OCI-LY1 (cell line): ENCODE results near the gene BTN3A1.

ENCODE experiments used
- H2AFZ ChIP-seq: fragments of 200-600 bp; sonication (generic), shearing (Covaris generic); 2 replicates; pipeline ENCODE4 v1.6.0; 2014; ENCODE audit warnings: antibody characterized with exemption, mild to moderate bottlenecking, low read length
- H3F3A ChIP-seq: fragments of 200-600 bp; sonication (generic), shearing (Covaris generic); 2 replicates; pipeline ENCODE4 v1.6.0; 2014; ENCODE audit warnings: mild to moderate bottlenecking, antibody characterized with exemption, low read length, moderate library complexity; ENCODE audit not compliant: insufficient read depth
- H3K27ac ChIP-seq: fragments of 200-600 bp; sonication (generic); 2 replicates; pipeline ENCODE4 v1.5.1; 2014; ENCODE audit warnings: low read length, mixed run types, mild to moderate bottlenecking, low read depth; ENCODE audit not compliant: poor library complexity, severe bottlenecking
- H3K27me3 ChIP-seq: fragments of 200-600 bp; sonication (generic); 2 replicates; pipeline ENCODE4 v1.6.0; 2014; ENCODE audit warnings: antibody characterized with exemption, mild to moderate bottlenecking, low read length, moderate library complexity; ENCODE audit not compliant: insufficient read depth
- H3K36me3 ChIP-seq: fragments of 200-600 bp; sonication (generic); 2 replicates; pipeline ENCODE4 v1.6.1; 2014; ENCODE audit warnings: mild to moderate bottlenecking, antibody characterized with exemption, low read length, moderate library complexity, mixed read lengths; ENCODE audit not compliant: insufficient read depth
- H3K4me1 ChIP-seq: fragments of 200-600 bp; sonication (generic); 2 replicates; pipeline ENCODE4 v1.5.1; 2014; ENCODE audit warnings: mild to moderate bottlenecking, low read length, moderate library complexity; ENCODE audit not compliant: insufficient read depth, severe bottlenecking
- H3K4me2 ChIP-seq: fragments of 200-600 bp; sonication (generic), shearing (Covaris generic); 2 replicates; pipeline ENCODE4 v1.6.1; 2014; ENCODE audit warnings: low read length
- H3K4me3 ChIP-seq: fragments of 200-600 bp; sonication (generic); 2 replicates; pipeline ENCODE4 v1.5.1; 2014; ENCODE audit warnings: low read length, low read depth, mild to moderate bottlenecking, mixed read lengths; ENCODE audit not compliant: poor library complexity, severe bottlenecking
- H3K79me2 ChIP-seq: fragments of 200-600 bp; shearing (Covaris generic); 2 replicates; pipeline ENCODE4 v1.6.1; 2016; ENCODE audit warnings: mixed run types, low read length, mixed read lengths; ENCODE audit not compliant: insufficient read depth
- H3K9ac ChIP-seq: fragments of 200-600 bp; sonication (generic), shearing (Covaris generic); 2 replicates; pipeline ENCODE4 v1.6.1; 2014; ENCODE audit warnings: mild to moderate bottlenecking, low read length, mixed read lengths
- H3K9me2 ChIP-seq: fragments of 200-600 bp; sonication (generic), shearing (Covaris generic); 2 replicates; pipeline ENCODE4 v1.6.1; 2014; ENCODE audit warnings: low read depth, mild to moderate bottlenecking, low read length, mixed read lengths
- H3K9me3 ChIP-seq: fragments of 200-600 bp; shearing (Covaris generic); 2 replicates; pipeline ENCODE4 v1.6.1; 2014; ENCODE audit warnings: low read length, mixed read lengths
- H4K20me1 ChIP-seq: fragments of 200-600 bp; sonication (generic), shearing (Covaris generic); 2 replicates; pipeline ENCODE4 v1.6.0; 2016; ENCODE audit warnings: mild to moderate bottlenecking, low read length; ENCODE audit not compliant: insufficient read depth
- CTCF ChIP-seq: fragments of 200-600 bp; sonication (generic), shearing (Covaris generic); IDR thresholded peaks from 2 replicates; pipeline ENCODE4 v1.5.1; 2017; ENCODE audit warnings: mild to moderate bottlenecking, antibody characterized with exemption, low read length, moderate library complexity, mixed read lengths
- EZH2 ChIP-seq: fragments of 200-600 bp; sonication (generic), shearing (Covaris generic); IDR thresholded peaks from 2 replicates; pipeline ENCODE4 v1.8.0; 2017; ENCODE audit warnings: borderline replicate concordance, mixed run types, mild to moderate bottlenecking, antibody characterized with exemption, low read length, moderate library complexity, mixed read lengths

Gene BTN3A1

DNA sequence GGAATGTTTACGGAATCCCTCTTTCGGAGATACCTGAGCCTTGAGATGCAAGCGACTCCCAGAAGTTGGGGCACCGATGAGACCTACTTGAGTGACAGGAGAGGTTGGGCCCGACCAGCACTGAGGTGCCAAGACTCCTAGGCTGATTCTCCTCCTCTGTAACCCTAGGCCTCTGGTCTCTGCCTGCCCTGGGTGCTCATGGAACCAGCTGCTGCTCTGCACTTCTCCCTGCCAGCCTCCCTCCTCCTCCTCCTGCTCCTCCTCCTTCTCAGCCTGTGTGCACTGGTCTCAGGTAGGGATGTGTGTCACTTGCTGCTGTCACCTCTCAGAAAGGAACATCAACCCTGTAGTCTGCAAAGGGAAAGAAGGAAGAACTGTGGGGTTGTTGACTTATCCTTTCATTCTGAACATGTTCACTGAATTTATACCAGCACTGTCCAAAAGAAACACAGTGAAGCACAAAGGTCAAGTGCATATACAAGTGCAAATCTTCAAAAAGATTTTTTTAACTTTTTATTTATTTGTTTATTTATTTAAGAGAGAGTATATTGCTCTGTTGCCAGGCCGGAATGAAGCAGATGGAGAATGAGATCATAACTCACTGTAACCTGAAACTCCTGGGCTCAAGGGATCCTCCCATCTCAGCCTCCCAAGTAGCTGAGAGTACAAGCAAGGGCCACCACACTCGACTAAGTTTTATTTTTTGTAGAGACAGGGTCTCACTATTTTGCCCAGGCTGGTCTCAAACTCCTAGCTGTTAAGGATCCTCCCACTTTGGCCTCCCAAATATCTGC, 18.3 kb upstream of the BTN3A1 start:
- no peaks in the 10 kb centered on the region for H3K79me2 ChIP-seq
- H3K9me3 ChIP-seq = no peaks in the 10 kb centered on the region
- no peaks in the 10 kb centered on the region for H3K4me1 ChIP-seq
- no peak overlapping the region for H2AFZ ChIP-seq
- no peaks in the 10 kb centered on the region for H3F3A ChIP-seq
- no peaks in the 10 kb centered on the region for H3K27me3 ChIP-seq
- no peaks in the 10 kb centered on the region for H3K9me2 ChIP-seq
- H3K9ac ChIP-seq = no peak overlapping the region
- no peaks in the 10 kb centered on the region for H4K20me1 ChIP-seq
- no peak for TF ChIP-seq CTCF
- TF ChIP-seq EZH2 = no peak
- no peak overlapping the region for H3K4me2 ChIP-seq
- H3K27ac ChIP-seq = no peak overlapping the region
- no peaks in the 10 kb centered on the region for H3K36me3 ChIP-seq
- no peak overlapping the region for H3K4me3 ChIP-seq

GRCh38 chr6:26385734-26386125, 16.3 kb upstream of the BTN3A1 start:
- no peaks in the 10 kb centered on the region for H3K4me1 ChIP-seq
- no peaks in the 10 kb centered on the region for H3F3A ChIP-seq
- H3K9me2 ChIP-seq = no peaks in the 10 kb centered on the region
- no peaks in the 10 kb centered on the region for H3K79me2 ChIP-seq
- TF ChIP-seq CTCF (no peak), EZH2 (no peak)
- no peaks in the 10 kb centered on the region for H3K36me3 ChIP-seq
- no peak overlapping the region for H3K9ac ChIP-seq
- H2AFZ ChIP-seq = no peak overlapping the region
- H3K4me2 ChIP-seq = no peak overlapping the region
- H3K4me3 ChIP-seq = no peak overlapping the region
- no peaks in the 10 kb centered on the region for H3K9me3 ChIP-seq
- no peaks in the 10 kb centered on the region for H4K20me1 ChIP-seq
- no peak overlapping the region for H3K27ac ChIP-seq
- no peaks in the 10 kb centered on the region for H3K27me3 ChIP-seq

DNA sequence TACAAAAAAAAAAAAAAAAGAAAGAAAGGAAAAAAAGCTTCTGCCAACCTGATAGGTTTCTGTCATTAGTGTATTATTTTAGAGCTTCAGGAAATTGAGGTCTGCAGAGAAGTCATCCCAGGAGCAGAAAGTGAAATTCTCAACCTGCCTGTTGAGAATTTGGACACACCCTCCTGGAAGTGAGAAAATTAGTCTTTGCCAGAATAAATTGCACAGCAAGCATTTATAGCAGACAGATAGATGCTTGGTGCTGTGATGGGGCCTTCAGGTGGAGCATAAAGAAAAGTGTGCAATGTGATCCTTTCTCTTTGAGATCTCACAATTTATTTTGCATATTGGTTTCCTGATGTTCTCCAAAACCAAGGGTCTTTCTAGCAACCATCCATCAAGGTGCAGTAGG, 14.5 kb upstream of the BTN3A1 start:
- Histone ChIP-seq H2AFZ (no peak overlapping the region), H3K36me3 (no peaks in the 10 kb centered on the region), H3K4me2 (no peak overlapping the region), H3K9ac (no peak overlapping the region), H3K9me2 (no peaks in the 10 kb centered on the region), H3F3A (no peaks in the 10 kb centered on the region), H3K4me1 (no peaks in the 10 kb centered on the region), H4K20me1 (no peaks in the 10 kb centered on the region), H3K4me3 (no peak overlapping the region), H3K9me3 (no peaks in the 10 kb centered on the region), H3K79me2 (no peaks in the 10 kb centered on the region), H3K27ac (no peak overlapping the region), H3K27me3 (no peaks in the 10 kb centered on the region)
- TF ChIP-seq CTCF (no peak), EZH2 (no peak)
